ENCODE results near the gene SMU1. TPM values are rescaled to one million over a fixed set of nuclear protein-coding genes. Genes with fewer than 3 reads are reported as not detected.

Gene SMU1
- total RNA-seq, 1 experiment from 2014 or later = 30.5 TPM

DNA sequence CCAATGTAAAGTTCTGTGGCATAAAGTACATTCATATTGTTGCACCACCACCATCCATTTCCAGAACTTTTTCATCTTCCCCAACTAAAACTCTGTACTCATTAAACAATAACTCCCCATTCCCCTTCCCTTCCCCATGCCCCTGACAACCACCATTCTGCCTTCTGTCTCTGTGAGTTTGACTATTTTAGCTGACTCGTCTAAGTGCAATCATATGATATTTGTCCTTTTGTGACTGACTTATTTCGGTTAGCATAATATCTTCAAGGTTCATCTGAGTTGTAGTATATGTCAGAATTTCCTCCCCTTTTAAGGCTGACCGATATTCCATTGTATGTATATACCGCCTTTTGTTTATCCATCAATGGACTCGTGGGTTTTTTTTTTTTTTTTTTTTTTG is 29.0 kb upstream of the SMU1 start:
- ChIA-PET RAD21 (ENCODE audit: low non-redundant PET in 1 of 2, low total read pairs in 2 of 2, uncharacterized antibody in 2 of 2, unreplicated experiment in 2 of 2) (no interaction called here), CTCF (no interaction called here), POLR2A (no interaction called here)
- DNase-seq (ENCODE audit: low read depth, low spot score) (no peak), ATAC-seq (no peak)
- Histone ChIP-seq H3K9me2 (ENCODE audit: insufficient read depth) (no peaks in the 10 kb centered on the region), H3K4me1 (ENCODE audit: control insufficient read depth in 1 of 2, insufficient read depth in 2 of 2, low read length in 2 of 2) (peaks cover 6 to 22% of the 10 kb centered on the region in 2 experiments), H4K20me1 (ENCODE audit: insufficient read depth) (no peaks in the 10 kb centered on the region), H3K9me3 (ENCODE audit: control insufficient read depth in 1 of 2, insufficient read depth in 1 of 2, low read depth in 1 of 2, low read length in 2 of 2) (no peaks in the 10 kb centered on the region), H3K4me2 (ENCODE audit: low read length) (no peak overlapping the region), H3K27ac (ENCODE audit: low read depth, low read length) (no peak overlapping the region), H3K9ac (ENCODE audit: low read length) (no peak overlapping the region), H3K4me3 (replicated peaks in 1 of 2; ENCODE audit: low read depth in 1 of 2, low read length in 2 of 2) (no peak overlapping the region), H3K27me3 (ENCODE audit: insufficient read depth, low read length) (no peaks in the 10 kb centered on the region), H3K36me3 (ENCODE audit: control insufficient read depth in 1 of 2, insufficient read depth in 2 of 2, low read length in 2 of 2) (no peaks in the 10 kb centered on the region), H2AFZ (ENCODE audit: low read depth, low read length, poor library complexity, severe bottlenecking) (no peak overlapping the region), H3K79me2 (ENCODE audit: insufficient read depth, low read length) (no peaks in the 10 kb centered on the region)
- TF ChIP-seq YY1 (IDR thresholded peaks at IDR 0.05; ENCODE audit: extremely low read depth, insufficient replicate concordance, low read depth, low read length) (no peak), TCF7L2 (IDR thresholded peaks at IDR 0.05; ENCODE audit: borderline replicate concordance, extremely low read depth, insufficient read depth, insufficient read length) (no peak), JUND (IDR thresholded peaks at IDR 0.05) (no peak), CBX3 (IDR thresholded peaks at IDR 0.05; ENCODE audit: low read depth) (no peak), EGR1 (IDR thresholded peaks at IDR 0.05; ENCODE audit: low read depth) (no peak), ELF1 (IDR thresholded peaks at IDR 0.05; ENCODE audit: borderline replicate concordance, low read depth) (no peak), SP1 (IDR thresholded peaks at IDR 0.05; ENCODE audit: low read depth) (no peak), SRF (IDR thresholded peaks at IDR 0.05; ENCODE audit: low read depth) (no peak), POLR2AphosphoS5 (IDR thresholded peaks at IDR 0.05; ENCODE audit: low read depth, low read length) (no peak), RAD21 (IDR thresholded peaks at IDR 0.05; ENCODE audit: low read depth) (no peak), EZH2 (IDR thresholded peaks at IDR 0.05) (no peak), ZFX (IDR thresholded peaks at IDR 0.05) (no peak), EZH2phosphoT487 (IDR thresholded peaks at IDR 0.05; ENCODE audit: borderline replicate concordance) (no peak), POLR2A (IDR thresholded peaks at IDR 0.05; ENCODE audit: borderline replicate concordance, extremely low read depth, insufficient read depth, insufficient read length) (no peak), SIN3A (IDR thresholded peaks at IDR 0.05; ENCODE audit: low read depth) (no peak)
- TF ChIP-seq, protein P1, sequence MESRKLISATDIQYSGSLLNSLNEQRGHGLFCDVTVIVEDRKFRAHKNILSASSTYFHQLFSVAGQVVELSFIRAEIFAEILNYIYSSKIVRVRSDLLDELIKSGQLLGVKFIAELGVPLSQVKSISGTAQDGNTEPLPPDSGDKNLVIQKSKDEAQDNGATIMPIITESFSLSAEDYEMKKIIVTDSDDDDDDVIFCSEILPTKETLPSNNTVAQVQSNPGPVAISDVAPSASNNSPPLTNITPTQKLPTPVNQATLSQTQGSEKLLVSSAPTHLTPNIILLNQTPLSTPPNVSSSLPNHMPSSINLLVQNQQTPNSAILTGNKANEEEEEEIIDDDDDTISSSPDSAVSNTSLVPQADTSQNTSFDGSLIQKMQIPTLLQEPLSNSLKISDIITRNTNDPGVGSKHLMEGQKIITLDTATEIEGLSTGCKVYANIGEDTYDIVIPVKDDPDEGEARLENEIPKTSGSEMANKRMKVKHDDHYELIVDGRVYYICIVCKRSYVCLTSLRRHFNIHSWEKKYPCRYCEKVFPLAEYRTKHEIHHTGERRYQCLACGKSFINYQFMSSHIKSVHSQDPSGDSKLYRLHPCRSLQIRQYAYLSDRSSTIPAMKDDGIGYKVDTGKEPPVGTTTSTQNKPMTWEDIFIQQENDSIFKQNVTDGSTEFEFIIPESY (IDR thresholded peaks at IDR 0.05; ENCODE audit: extremely low read depth, insufficient replicate concordance, low read length) = no peak
- TF ChIP-seq, protein P2, sequence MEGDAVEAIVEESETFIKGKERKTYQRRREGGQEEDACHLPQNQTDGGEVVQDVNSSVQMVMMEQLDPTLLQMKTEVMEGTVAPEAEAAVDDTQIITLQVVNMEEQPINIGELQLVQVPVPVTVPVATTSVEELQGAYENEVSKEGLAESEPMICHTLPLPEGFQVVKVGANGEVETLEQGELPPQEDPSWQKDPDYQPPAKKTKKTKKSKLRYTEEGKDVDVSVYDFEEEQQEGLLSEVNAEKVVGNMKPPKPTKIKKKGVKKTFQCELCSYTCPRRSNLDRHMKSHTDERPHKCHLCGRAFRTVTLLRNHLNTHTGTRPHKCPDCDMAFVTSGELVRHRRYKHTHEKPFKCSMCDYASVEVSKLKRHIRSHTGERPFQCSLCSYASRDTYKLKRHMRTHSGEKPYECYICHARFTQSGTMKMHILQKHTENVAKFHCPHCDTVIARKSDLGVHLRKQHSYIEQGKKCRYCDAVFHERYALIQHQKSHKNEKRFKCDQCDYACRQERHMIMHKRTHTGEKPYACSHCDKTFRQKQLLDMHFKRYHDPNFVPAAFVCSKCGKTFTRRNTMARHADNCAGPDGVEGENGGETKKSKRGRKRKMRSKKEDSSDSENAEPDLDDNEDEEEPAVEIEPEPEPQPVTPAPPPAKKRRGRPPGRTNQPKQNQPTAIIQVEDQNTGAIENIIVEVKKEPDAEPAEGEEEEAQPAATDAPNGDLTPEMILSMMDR (IDR thresholded peaks at IDR 0.05 in 2 of 3, conservative IDR thresholded peaks at IDR 0.05 in 1 of 3; ENCODE audit: borderline replicate concordance in 1 of 3, insufficient read depth in 1 of 3, low read depth in 2 of 3, low read length in 2 of 3) = no peak
- TF ChIP-seq, protein P3, sequence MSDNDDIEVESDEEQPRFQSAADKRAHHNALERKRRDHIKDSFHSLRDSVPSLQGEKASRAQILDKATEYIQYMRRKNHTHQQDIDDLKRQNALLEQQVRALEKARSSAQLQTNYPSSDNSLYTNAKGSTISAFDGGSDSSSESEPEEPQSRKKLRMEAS (IDR thresholded peaks at IDR 0.05) = no peak
- BruUV-seq (replicated peaks) = no TSS peak
- intact Hi-C loops (cut with micrococcal nuclease) = no loop called here

Measured in HCT116 (cell line).